Spleen (tissue), 13 donors: ENCODE measurements around the gene SPC24. TPM values are rescaled to one million over a fixed set of nuclear protein-coding genes. Genes with fewer than 3 reads are reported as not detected.
A peak's percentile ranks its signal among the peaks of the same experiment; 100 is the strongest.

Experiments
- DNase-seq: peaks from one replicate; pipeline ENCODE4 v3.0.0-alpha.2; 2020
- H3K27ac ChIP-seq, 8 donors: fragments of 200-600 bp; sonication (generic) in 7 of 8; 1 replicate in 4 of 8; 2 replicates in 4 of 8; pipeline versions ENCODE4 v1.5.0 to v1.8.0; 2016 to 2021; ENCODE audit warnings: inconsistent platforms in 4 of 8, mild to moderate bottlenecking in 4 of 8, moderate library complexity in 1 of 8
- H3K27me3 ChIP-seq, 7 donors: fragments of 200-600 bp; sonication (generic) in 6 of 7; replicated peaks in 1 of 7; 1 replicate in 4 of 7; 2 replicates in 3 of 7; pipeline versions ENCODE4 v1.5.0 to v1.8.0; 2016 to 2021; ENCODE audit warnings: inconsistent platforms in 3 of 7, mild to moderate bottlenecking in 1 of 7
- H3K36me3 ChIP-seq, 6 donors: fragments of 200-600 bp; sonication (generic) in 5 of 6; 1 replicate in 4 of 6; 2 replicates in 2 of 6; pipeline versions ENCODE4 v1.5.0 to v1.8.0; 2016 to 2021; ENCODE audit warnings: inconsistent platforms in 2 of 6
- H3K4me1 ChIP-seq, 6 donors: fragments of 200-600 bp; sonication (generic) in 5 of 6; 1 replicate in 3 of 6; 2 replicates in 3 of 6; pipeline versions ENCODE4 v1.5.0 to v1.8.0; 2016 to 2021; ENCODE audit warnings: inconsistent platforms in 3 of 6
- H3K4me3 ChIP-seq, 8 donors: fragments of 200-600 bp; sonication (generic) in 7 of 8; 1 replicate in 4 of 8; 2 replicates in 4 of 8; pipeline versions ENCODE4 v1.5.0 to v1.8.0; 2016 to 2021; ENCODE audit warnings: inconsistent platforms in 4 of 8, mild to moderate bottlenecking in 4 of 8, moderate library complexity in 2 of 8
- H3K9me3 ChIP-seq, 8 donors: fragments of 200-600 bp; sonication (generic) in 7 of 8; 1 replicate in 4 of 8; 2 replicates in 4 of 8; pipeline versions ENCODE4 v1.5.0 to v1.8.0; 2016 to 2021; ENCODE audit warnings: inconsistent platforms in 4 of 8
- CTCF ChIP-seq, 11 experiments: fragments of 200-600 bp in 7 of 11; fragments of 450-650 bp in 4 of 11; sonication (generic) in 4 of 11; IDR thresholded peaks in 8 of 11; conservative IDR thresholded peaks in 3 of 11; 1 replicate in 7 of 11; 2 replicates in 4 of 11; pipeline versions ENCODE4 v1.4.0 to v1.8.0; 2016 to 2021; ENCODE audit warnings: antibody characterized with exemption in 11 of 11, inconsistent platforms in 4 of 11, mild to moderate bottlenecking in 1 of 11
- POLR2A ChIP-seq, 3 donors: fragments of 450-650 bp; IDR thresholded peaks; one replicate each; pipeline ENCODE4 v1.5.1; 2017; ENCODE audit warnings: antibody characterized with exemption in 3 of 3, mild to moderate bottlenecking in 1 of 3
- POLR2AphosphoS5 ChIP-seq, 3 donors: sonication (generic); formaldehyde crosslinking; IDR thresholded peaks; one replicate each; pipeline ENCODE4 v1.5.1; 2017; ENCODE audit warnings: antibody characterized with exemption in 3 of 3
- WGBS, 5 donors: extraction: QIAGEN DNeasy Blood & Tissue Kit in 3 of 5; methylation state at CpG; one replicate each; pipeline versions ENCODE4 v1.1.5 to v1.1.7; 2013 to 2018; 5-methylcytosine and 5-hydroxymethylcytosine counted together
- intact Hi-C: fragments of 100-400 bp; cut with DNase I; formaldehyde crosslinking; loops from one replicate; pipeline ENCODE4 v1.15.0; 2023; ENCODE audit warnings: low total_unique reads
- long read RNA-seq, 2 donors: transcript quantifications; one replicate each; lab custom pipeline, GENCODE V29; 2026
- polyA plus RNA-seq, 3 donors: library from polyadenylated mRNA; stranded (reverse); fragments of 200-250 nt; gene quantifications; one replicate each; pipeline ENCODE4 v1.2.1, GENCODE V29; 2013
- total RNA-seq, 7 donors: library from RNA; depleted of rRNA in 3 of 7; stranded (reverse); fragments of >200 nt in 3 of 7; fragmentation: NEBNext Ultra II Directional in 4 of 7; extraction: Animal tissue kit (Norgen Biotek cat#: 25700) in 4 of 7; gene quantifications; one replicate each; pipeline versions ENCODE4 v1.1.0 to v1.2.1, GENCODE V29; 2016 to 2021
- donor health status: healthy with polysubstance abuse.
- donor health status: DM: no; HTN: no; CAD: no; lungs with moderate emphysema.
- donor health status: DM: no; HTN: no; CAD: no.
- donor health status: Bipolar disorder and iron deficiency.
- donor health status: healthy.
- donor health status: DM: no; HTN: no; CAD: no.
- donor health status: DM: yes; HTN: yes; CAD: no.

SPC24 gene
- total RNA-seq = 1 to 10 TPM; 2.0 to 9.7 (median 3.6) TPM
- 1 to 10 TPM; 1.7 to 4.4 (median 3.9) TPM for polyA plus RNA-seq
- long read RNA-seq, donor 1, transcript SPC24-206 (5 exons, 2,315 nt) = major isoform, 6 of 19 reads
- long read RNA-seq, donor 1, partial matches to known transcripts = 13 of 19 reads
- long read RNA-seq, donor 1, other reads (novel, unspliced or antisense) = 0 of 19 reads
- long read RNA-seq, donor 2, partial matches to known transcripts = 0 of 6 reads
- long read RNA-seq, donor 2, other reads (novel, unspliced or antisense) = 0 of 6 reads

- no peaks in the 10 kb centered on the region for H3K36me3 ChIP-seq
- H3K27me3 ChIP-seq = no peaks in the 10 kb centered on the region
- peak within 1 kb of the TSS; percentile 32 to 87 (median 56) for H3K4me3 ChIP-seq
- H3K4me1 ChIP-seq = peaks cover 10 to 44% (median 18%) of the 10 kb centered on the region in 6 donors
- H3K9me3 ChIP-seq = peaks cover 0 to 6% (median 5%) of the 10 kb centered on the region in 8 donors
- peak within 1 kb of the TSS in 7 of 8 donors; percentile 25 to 83 (median 71) for H3K27ac ChIP-seq
- WGBS, 5 donors = 0 to 2% (median 1%) methylated on average over 12 to 50 of the region's 50 CpGs
- peak; percentile 97 for DNase-seq
- TF ChIP-seq POLR2AphosphoS5 (IDR thresholded peaks at IDR 0.05) (peak; percentile 73 to 83 (median 81)), POLR2A (IDR thresholded peaks at IDR 0.05) (no peak), CTCF (IDR thresholded peaks at IDR 0.05 in 8 of 11, conservative IDR thresholded peaks at IDR 0.05 in 3 of 11) (peak in 1 of 11 experiments; percentile 20)
- intact Hi-C loops = no loop called here
Measured at GRCh38 chr19:11155373-11156120, at the start of gene SPC24. TSS of gene SPC24 (minus strand) at chr19:11155782. CDS start at chr19:11155776, 6 bp downstream.

GRCh38 chr19:11204943-11205349 is 49.4 kb upstream of the SPC24 start:
- intact Hi-C loops = loop anchor here (5.0 kb wide), 3 partner anchors 68 to 168 kb away; no protein-coding TSS in a partner anchor
- Histone ChIP-seq H3K4me3 (no peak overlapping the region), H3K36me3 (peaks cover 0 to 49% (median 5%) of the 10 kb centered on the region in 6 donors), H3K9me3 (no peaks in the 10 kb centered on the region), H3K27ac (peak overlapping the region in 5 of 8 donors; percentile 62 to 74 (median 70)), H3K4me1 (peaks cover 0 to 26% (median 10%) of the 10 kb centered on the region in 6 donors), H3K27me3 (no peaks in the 10 kb centered on the region)
- DNase-seq = no peak
- TF ChIP-seq POLR2AphosphoS5 (IDR thresholded peaks at IDR 0.05) (no peak), POLR2A (IDR thresholded peaks at IDR 0.05) (no peak), CTCF (IDR thresholded peaks at IDR 0.05 in 8 of 11, conservative IDR thresholded peaks at IDR 0.05 in 3 of 11) (no peak)
- WGBS, 5 donors = 8 to 30% (median 22%) methylated on average over 5 of the region's 5 CpGs

DNA sequence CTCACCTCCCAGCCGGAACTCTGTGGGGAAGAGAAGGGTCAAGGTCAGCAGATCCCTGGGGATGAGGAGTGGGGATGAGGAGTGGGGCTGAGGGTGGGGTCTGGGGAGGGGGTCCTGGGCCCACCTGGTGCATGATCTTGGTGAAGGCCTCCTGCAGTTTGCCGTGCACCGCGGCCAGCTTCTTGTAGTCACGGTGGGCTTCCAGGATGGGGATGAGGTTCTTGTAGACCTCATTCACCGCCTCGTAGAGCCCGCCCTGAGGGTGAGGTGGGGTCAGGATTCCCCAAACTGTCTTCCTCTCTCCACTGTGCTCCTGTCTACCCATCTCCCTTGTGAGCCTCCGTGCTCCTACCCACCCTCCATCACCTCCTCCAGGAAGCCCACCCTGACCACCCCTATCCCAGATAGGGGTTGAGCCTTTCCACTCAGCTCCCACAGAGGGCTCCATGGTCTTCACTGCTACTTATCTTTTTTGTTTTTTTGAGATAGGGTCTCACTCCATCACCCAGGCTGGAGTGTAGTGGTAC is 48.6 kb upstream of the SPC24 start:
- intact Hi-C loops = loop anchor here (5.0 kb wide), 2 partner anchors 77 to 167 kb away; no protein-coding TSS in a partner anchor
- Histone ChIP-seq H3K36me3 (peaks cover 0 to 52% (median 5%) of the 10 kb centered on the region in 6 donors), H3K4me3 (no peak overlapping the region), H3K4me1 (peaks cover 0 to 26% (median 10%) of the 10 kb centered on the region in 6 donors), H3K9me3 (no peaks in the 10 kb centered on the region), H3K27me3 (no peaks in the 10 kb centered on the region), H3K27ac (peak overlapping the region in 7 of 8 donors; percentile 20 to 74 (median 70))
- WGBS, 5 donors = 66 to 83% (median 80%) methylated on average over 8 to 9 of the region's 9 CpGs
- DNase-seq = no peak
- TF ChIP-seq POLR2A (IDR thresholded peaks at IDR 0.05) (no peak), CTCF (IDR thresholded peaks at IDR 0.05 in 8 of 11, conservative IDR thresholded peaks at IDR 0.05 in 3 of 11) (peak in 6 of 11 experiments; percentile 21 to 56 (median 43)), POLR2AphosphoS5 (IDR thresholded peaks at IDR 0.05) (no peak)
